HepG2 (cell line): ENCODE measurements around the gene PIH1D2. TPM values are rescaled to one million over a fixed set of nuclear protein-coding genes. Genes with fewer than 3 reads are reported as not detected.

Experiments used
- ATAC-seq: fragments of 200-7000 bp; cut with Tn5 transposase; 3 replicates; pipeline ENCODE4 v1.9.1; 2020; ENCODE audit warnings: mild to moderate bottlenecking, moderate library complexity
- BruUV-seq: library from RNA; stranded (reverse); fragments of 400-500 nt; replicated peaks from 2 replicates; lab custom pipeline; 2021; lab: Mats Ljungman, UMichigan
- CTCF ChIA-PET: fragments of 300-600 bp; formaldehyde crosslinking; extraction: SDS; loops from one replicate; lab custom pipeline; 2021; ENCODE audit warnings: low total read pairs, inconsistent platforms, low intra/inter-chr PET ratio; lab: Yijun Ruan, JAX
- POLR2A ChIA-PET: fragments of 350-600 bp; sonication (Branson Sonifier 250); formaldehyde crosslinking; loops from one replicate; lab custom pipeline; 2020; ENCODE audit warnings: antibody characterized with exemption, inconsistent platforms; lab: Yijun Ruan, JAX
- DNase-seq: peaks from one replicate; pipeline ENCODE4 v3.0.0-alpha.2; 2015; ENCODE audit warnings: low spot score
- FAIRE-seq: peaks from 3 replicates; lab custom pipeline; 2011; peaks lifted over from hg19 to GRCh38; lab: Jason Lieb, UNC
- H2AFZ ChIP-seq: one replicate; pipeline ENCODE4 v1.6.1; 2011; ENCODE audit warnings: low read length, inconsistent platforms
- H3K27ac ChIP-seq: fragments of 300-600 bp; 3 replicates; pipeline ENCODE4 v1.8.0; 2011; ENCODE audit warnings: mixed run types, mild to moderate bottlenecking, mixed read lengths, low read length, inconsistent platforms; ENCODE audit not compliant: insufficient read depth; ENCODE audit errors: extremely low read length
- H3K27me3 ChIP-seq, 2 experiments: fragments of 200-600 bp in 1 of 2; 2 replicates in 1 of 2; 3 replicates in 1 of 2; pipeline versions ENCODE4 v1.6.0 to v1.8.0; 2011; ENCODE audit warnings: low read length in 2 of 2, mild to moderate bottlenecking in 2 of 2, moderate library complexity in 2 of 2, inconsistent platforms in 1 of 2; ENCODE audit not compliant: insufficient read depth in 2 of 2, control insufficient read depth in 1 of 2
- H3K36me3 ChIP-seq, 2 experiments: fragments of 200-600 bp in 1 of 2; replicated peaks in 1 of 2; 2 replicates in 1 of 2; 3 replicates in 1 of 2; pipeline versions ENCODE4 v1.5.1 to v1.8.0; 2011; ENCODE audit warnings: low read length in 2 of 2, inconsistent platforms in 1 of 2; ENCODE audit not compliant: insufficient read depth in 2 of 2, control insufficient read depth in 1 of 2
- H3K4me1 ChIP-seq: 2 replicates; pipeline ENCODE4 v1.5.1; 2012; ENCODE audit warnings: low read length, inconsistent platforms; ENCODE audit not compliant: insufficient read depth
- H3K4me2 ChIP-seq: 2 replicates; pipeline ENCODE4 v1.6.0; 2011; ENCODE audit warnings: low read depth, low read length, inconsistent platforms
- H3K4me3 ChIP-seq, 3 experiments: fragments of 200-600 bp in 1 of 3; sonication (generic), shearing (Covaris generic) in 1 of 3; replicated peaks in 1 of 3; 2 replicates each; pipeline ENCODE4 v1.5.1; 2011 to 2016; ENCODE audit warnings: low read length in 3 of 3, inconsistent platforms in 2 of 3, low read depth in 2 of 3, mild to moderate bottlenecking in 2 of 3, control low read depth in 1 of 3, mixed read lengths in 1 of 3; ENCODE audit not compliant: insufficient read depth in 1 of 3
- H3K79me2 ChIP-seq: one replicate; pipeline ENCODE4 v1.6.1; 2011; ENCODE audit warnings: low read length, inconsistent platforms; ENCODE audit not compliant: insufficient read depth
- H3K9ac ChIP-seq: 2 replicates; pipeline ENCODE4 v1.6.0; 2011; ENCODE audit warnings: mild to moderate bottlenecking, low read depth, low read length, inconsistent platforms; ENCODE audit not compliant: insufficient read depth
- H3K9me3 ChIP-seq: 2 replicates; pipeline ENCODE4 v1.5.1; 2012; ENCODE audit warnings: mild to moderate bottlenecking, low read length
- H4K20me1 ChIP-seq: 2 replicates; pipeline ENCODE4 v1.6.0; 2011; ENCODE audit warnings: inconsistent platforms, mild to moderate bottlenecking, low read length, moderate library complexity; ENCODE audit not compliant: insufficient read depth
- CSRNP1 ChIP-seq: sonication (generic); formaldehyde crosslinking; IDR thresholded peaks from 2 replicates; pipeline ENCODE4 v1.8.1; 2023; ENCODE audit warnings: mild to moderate bottlenecking, missing genetic modification reagents
- E2F2 ChIP-seq: sonication (generic); formaldehyde crosslinking; IDR thresholded peaks from 2 replicates; pipeline ENCODE4 v1.4.0; 2020; ENCODE audit warnings: missing genetic modification reagents, borderline replicate concordance
- ELF4 ChIP-seq: sonication (generic); formaldehyde crosslinking; IDR thresholded peaks from 2 replicates; pipeline ENCODE4 v1.5.0; 2020; ENCODE audit warnings: missing genetic modification reagents, mild to moderate bottlenecking, moderate library complexity, borderline replicate concordance
- NFATC3 ChIP-seq: sonication (generic); formaldehyde crosslinking; IDR thresholded peaks from 2 replicates; pipeline ENCODE4 v1.5.1; 2020; ENCODE audit warnings: mild to moderate bottlenecking, missing genetic modification reagents
- PCBP1 ChIP-seq: fragments of 200-400 bp; formaldehyde crosslinking; IDR thresholded peaks from 2 replicates; pipeline ENCODE4 v1.6.1; 2017; ENCODE audit warnings: mild to moderate bottlenecking, low read depth, low read length, borderline replicate concordance
- PRDM15 ChIP-seq: sonication (generic); formaldehyde crosslinking; IDR thresholded peaks from 2 replicates; pipeline ENCODE4 v1.4.0; 2020; ENCODE audit warnings: missing genetic modification reagents
- RFXAP ChIP-seq: sonication (generic); formaldehyde crosslinking; IDR thresholded peaks from 2 replicates; pipeline ENCODE4 v1.4.0; 2020; ENCODE audit warnings: missing genetic modification reagents, borderline replicate concordance
- TFE3 ChIP-seq: IDR thresholded peaks from 2 replicates; pipeline ENCODE4 v1.6.1; 2016
- UBTF ChIP-seq: sonication (generic); formaldehyde crosslinking; IDR thresholded peaks from 2 replicates; pipeline ENCODE4 v1.4.0; 2020; ENCODE audit warnings: mild to moderate bottlenecking, missing genetic modification reagents
- XRCC5 ChIP-seq: fragments of 200-400 bp; formaldehyde crosslinking; optimal IDR thresholded peaks from 2 replicates; pipeline ENCODE3; 2017; ENCODE audit warnings: mild to moderate bottlenecking, low read length
- ZNF672 ChIP-seq: sonication (generic); formaldehyde crosslinking; IDR thresholded peaks from 2 replicates; pipeline ENCODE4 v1.8.1; 2022; ENCODE audit warnings: missing genetic modification reagents
- ZNF749 ChIP-seq: sonication (generic); formaldehyde crosslinking; IDR thresholded peaks from 2 replicates; pipeline ENCODE4 v1.8.0; 2022; ENCODE audit warnings: mild to moderate bottlenecking, missing genetic modification reagents, moderate library complexity, borderline replicate concordance
- WGBS: methylation state at CpG from one replicate; pipeline ENCODE4 v1.1.6; 2017; ENCODE audit warnings: low lambda C conversion rate; 5-methylcytosine and 5-hydroxymethylcytosine counted together
- in situ Hi-C: cut with HindIII; loops from 2 replicates; pipeline ENCODE4 v1.10.0; 2017; ENCODE audit warnings: low pct_unique_long_range_greater_than_20kb; ENCODE audit not compliant: extremely low pct_ligation_motif_present
- intact Hi-C: fragments of 100-400 bp; cut with micrococcal nuclease; formaldehyde crosslinking; loops from one replicate; pipeline ENCODE4 v1.10.0; 2022; ENCODE audit not compliant: unreplicated experiment
- polyA plus RNA-seq, 8 experiments: library from polyadenylated mRNA; depleted of rRNA in 3 of 8; stranded (reverse) in 7 of 8; unstranded in 1 of 8; fragments of >200 nt; fragmentation: Illumina TruSeq in 4 of 8; extraction: Trizol in 4 of 8; gene quantifications; 2 replicates each; pipeline versions ENCODE4 v1.2.1 to v1.2.3, GENCODE V29; 2011 to 2016; ENCODE audit warnings: low read depth in 4 of 8, missing spikeins in 1 of 8, mixed read lengths in 1 of 8; ENCODE audit not compliant: insufficient read depth in 1 of 8
- total RNA-seq, 5 experiments: library from RNA; depleted of rRNA; stranded (reverse); fragments of >200 nt; fragmentation: Illumina TruSeq; extraction: Trizol; gene quantifications; 2 replicates each; pipeline ENCODE4 v1.2.3, GENCODE V29; 2016; ENCODE audit warnings: low read depth in 1 of 5

PIH1D2 gene
- total and polyA plus RNA-seq, 2 of the 13 experiments (the other 11 are each of a cell fraction or from before 2014, with no cell fraction given): 0.49 to 2.7 TPM

GRCh38 chr11:112050721-112051120 is 23.1 kb downstream of the PIH1D2 start:
- no peaks in the 10 kb centered on the region for H3K4me1 ChIP-seq
- 95% methylated on average over 3 of the region's 3 CpGs for WGBS
- no TSS peak for BruUV-seq
- ChIA-PET CTCF (no interaction called here), POLR2A (no interaction called here)
- no peaks in the 10 kb centered on the region for H3K27me3 ChIP-seq
- H4K20me1 ChIP-seq: no peaks in the 10 kb centered on the region
- no peak overlapping the region for H3K27ac ChIP-seq
- intact Hi-C loops: no loop called here
- no peak overlapping the region for H3K9ac ChIP-seq
- no peaks in the 10 kb centered on the region for H3K9me3 ChIP-seq
- no peak overlapping the region for H3K4me3 ChIP-seq
- no peak overlapping the region for H3K4me2 ChIP-seq
- H2AFZ ChIP-seq: no peak overlapping the region
- ATAC-seq (no peak), DNase-seq (no peak), FAIRE-seq (no peak)
- peaks cover 3 to 50% of the 10 kb centered on the region in 2 experiments; a peak in 4 of 5 replicates for H3K36me3 ChIP-seq
- peaks cover 5% of the 10 kb centered on the region for H3K79me2 ChIP-seq
- in situ Hi-C loops: no loop called here
- TF ChIP-seq XRCC5 (no peak), E2F2 (CRISPR knock-in tag) (no peak), UBTF (no peak), CSRNP1 (CRISPR knock-in tag) (no peak), ZNF749 (CRISPR knock-in tag) (no peak), PCBP1 (no peak), RFXAP (CRISPR knock-in tag) (no peak), ZNF672 (CRISPR knock-in tag) (no peak), NFATC3 (CRISPR knock-in tag) (no peak), PRDM15 (CRISPR knock-in tag) (no peak), TFE3 (CRISPR knock-in tag) (no peak), ELF4 (no peak)
